ENCODE results near the gene COL23A1.

The COL23A1 gene

GRCh38 chr5:178350361-178351220, 239.6 kb downstream of the COL23A1 start:
- DNase-seq = no peak

GRCh38 chr5:178349625-178350353, 240.4 kb downstream of the COL23A1 start:
- no peak for DNase-seq

- no peak for DNase-seq
These were observed 241.1 kb downstream of the COL23A1 start for GRCh38 chr5:178349075-178349511.

- no peak for DNase-seq
These were observed 241.7 kb downstream of the COL23A1 start for GRCh38 chr5:178348356-178349074.

GRCh38 chr5:178347956-178348355, 242.2 kb downstream of the COL23A1 start:
- no peak for DNase-seq

GRCh38 chr5:178346607-178347334, 243.4 kb downstream of the COL23A1 start:
- no peak for DNase-seq

GRCh38 chr5:178343306-178343705, 246.9 kb downstream of the COL23A1 start:
- DNase-seq = no peak

GRCh38 chr5:178341851-178342140, 248.4 kb downstream of the COL23A1 start:
- no peak for DNase-seq

- no peak for DNase-seq
These were observed 248.9 kb downstream of the COL23A1 start for GRCh38 chr5:178341091-178341850.

- no peak for DNase-seq
These were observed 249.6 kb downstream of the COL23A1 start for GRCh38 chr5:178340637-178341036.

GRCh38 chr5:178340187-178340586, 250.0 kb downstream of the COL23A1 start:
- DNase-seq = no peak

GRCh38 chr5:178339272-178339671, 250.9 kb downstream of the COL23A1 start:
- DNase-seq = no peak

- DNase-seq = no peak
These were observed 251.4 kb downstream of the COL23A1 start for GRCh38 chr5:178338750-178339144.

- no peak for DNase-seq
These were observed 252.0 kb downstream of the COL23A1 start for GRCh38 chr5:178338126-178338749.

GRCh38 chr5:178337334-178337741, 252.9 kb downstream of the COL23A1 start:
- no peak for DNase-seq

- no peak for DNase-seq
These were observed 253.3 kb downstream of the COL23A1 start for GRCh38 chr5:178336889-178337288.

GRCh38 chr5:178335302-178336030, 254.7 kb downstream of the COL23A1 start:
- no peak for DNase-seq

GRCh38 chr5:178334861-178335260, 255.3 kb downstream of the COL23A1 start:
- DNase-seq = no peak

GRCh38 chr5:178333821-178334481, 256.2 kb downstream of the COL23A1 start:
- DNase-seq = no peak

GRCh38 chr5:178332210-178332641, 258.0 kb downstream of the COL23A1 start:
- DNase-seq = no peak
